HepG2 (cell line): Measurements from ENCODE around the gene CCDC154. TPM values are rescaled to one million over a fixed set of nuclear protein-coding genes. Genes with fewer than 3 reads are reported as not detected.

Experiments
- ATAC-seq: fragments of 200-7000 bp; cut with Tn5 transposase; 3 replicates; pipeline ENCODE4 v1.9.1; 2020; ENCODE audit warnings: mild to moderate bottlenecking, moderate library complexity
- BruUV-seq: library from RNA; stranded (reverse); fragments of 400-500 nt; replicated peaks from 2 replicates; lab custom pipeline; 2021; lab: Mats Ljungman, UMichigan
- CTCF ChIA-PET: fragments of 300-600 bp; formaldehyde crosslinking; extraction: SDS; loops from one replicate; lab custom pipeline; 2021; ENCODE audit warnings: low total read pairs, inconsistent platforms, low intra/inter-chr PET ratio; lab: Yijun Ruan, JAX
- POLR2A ChIA-PET: fragments of 350-600 bp; sonication (Branson Sonifier 250); formaldehyde crosslinking; loops from one replicate; lab custom pipeline; 2020; ENCODE audit warnings: antibody characterized with exemption, inconsistent platforms; lab: Yijun Ruan, JAX
- DNase-seq: peaks from one replicate; pipeline ENCODE4 v3.0.0-alpha.2; 2015; ENCODE audit warnings: low spot score
- FAIRE-seq: peaks from 3 replicates; lab custom pipeline; 2011; peaks lifted over from hg19 to GRCh38; lab: Jason Lieb, UNC
- H2AFZ ChIP-seq: one replicate; pipeline ENCODE4 v1.6.1; 2011; ENCODE audit warnings: low read length, inconsistent platforms
- H3K27ac ChIP-seq: fragments of 300-600 bp; 3 replicates; pipeline ENCODE4 v1.8.0; 2011; ENCODE audit warnings: mixed run types, mild to moderate bottlenecking, mixed read lengths, low read length, inconsistent platforms; ENCODE audit not compliant: insufficient read depth; ENCODE audit errors: extremely low read length
- H3K27me3 ChIP-seq, 2 experiments: fragments of 200-600 bp in 1 of 2; 2 replicates in 1 of 2; 3 replicates in 1 of 2; pipeline versions ENCODE4 v1.6.0 to v1.8.0; 2011; ENCODE audit warnings: low read length in 2 of 2, mild to moderate bottlenecking in 2 of 2, moderate library complexity in 2 of 2, inconsistent platforms in 1 of 2; ENCODE audit not compliant: insufficient read depth in 2 of 2, control insufficient read depth in 1 of 2
- H3K36me3 ChIP-seq, 2 experiments: fragments of 200-600 bp in 1 of 2; replicated peaks in 1 of 2; 2 replicates in 1 of 2; 3 replicates in 1 of 2; pipeline versions ENCODE4 v1.5.1 to v1.8.0; 2011; ENCODE audit warnings: low read length in 2 of 2, inconsistent platforms in 1 of 2; ENCODE audit not compliant: insufficient read depth in 2 of 2, control insufficient read depth in 1 of 2
- H3K4me1 ChIP-seq: 2 replicates; pipeline ENCODE4 v1.5.1; 2012; ENCODE audit warnings: low read length, inconsistent platforms; ENCODE audit not compliant: insufficient read depth
- H3K4me2 ChIP-seq: 2 replicates; pipeline ENCODE4 v1.6.0; 2011; ENCODE audit warnings: low read depth, low read length, inconsistent platforms
- H3K4me3 ChIP-seq, 3 experiments: fragments of 200-600 bp in 1 of 3; sonication (generic), shearing (Covaris generic) in 1 of 3; replicated peaks in 1 of 3; 2 replicates each; pipeline ENCODE4 v1.5.1; 2011 to 2016; ENCODE audit warnings: low read length in 3 of 3, inconsistent platforms in 2 of 3, low read depth in 2 of 3, mild to moderate bottlenecking in 2 of 3, control low read depth in 1 of 3, mixed read lengths in 1 of 3; ENCODE audit not compliant: insufficient read depth in 1 of 3
- H3K79me2 ChIP-seq: one replicate; pipeline ENCODE4 v1.6.1; 2011; ENCODE audit warnings: low read length, inconsistent platforms; ENCODE audit not compliant: insufficient read depth
- H3K9ac ChIP-seq: 2 replicates; pipeline ENCODE4 v1.6.0; 2011; ENCODE audit warnings: mild to moderate bottlenecking, low read depth, low read length, inconsistent platforms; ENCODE audit not compliant: insufficient read depth
- H3K9me3 ChIP-seq: 2 replicates; pipeline ENCODE4 v1.5.1; 2012; ENCODE audit warnings: mild to moderate bottlenecking, low read length
- H4K20me1 ChIP-seq: 2 replicates; pipeline ENCODE4 v1.6.0; 2011; ENCODE audit warnings: inconsistent platforms, mild to moderate bottlenecking, low read length, moderate library complexity; ENCODE audit not compliant: insufficient read depth
- AGO2 ChIP-seq: fragments of 200-400 bp; formaldehyde crosslinking; optimal IDR thresholded peaks from 2 replicates; pipeline ENCODE3; 2017; ENCODE audit warnings: mild to moderate bottlenecking, low read depth, low read length, moderate library complexity
- ATF1 ChIP-seq: IDR thresholded peaks from 2 replicates; pipeline ENCODE4 v1.6.1; 2016; ENCODE audit warnings: mild to moderate bottlenecking, control low read depth
- NFKBIZ ChIP-seq: IDR thresholded peaks from 2 replicates; pipeline ENCODE4 v1.6.1; 2018; ENCODE audit warnings: missing genetic modification reagents, missing compliant biosample characterization
- REL ChIP-seq: sonication (generic); formaldehyde crosslinking; conservative IDR thresholded peaks from 2 replicates; pipeline ENCODE4 v1.8.0; 2022; ENCODE audit warnings: mild to moderate bottlenecking, missing genetic modification reagents, moderate library complexity
- TOPORS ChIP-seq: sonication (generic); formaldehyde crosslinking; IDR thresholded peaks from 2 replicates; pipeline ENCODE4 v1.8.0; 2023; ENCODE audit warnings: mild to moderate bottlenecking, missing genetic modification reagents
- ZBTB42 ChIP-seq: sonication (generic); formaldehyde crosslinking; IDR thresholded peaks from 2 replicates; pipeline ENCODE4 v1.5.0; 2020; ENCODE audit warnings: mild to moderate bottlenecking, missing genetic modification reagents
- ZNF274 ChIP-seq: sonication (generic); formaldehyde crosslinking; IDR thresholded peaks from 2 replicates; pipeline ENCODE4 v1.5.1; 2020; ENCODE audit warnings: mild to moderate bottlenecking, missing genetic modification reagents
- ZNF430 ChIP-seq: sonication (generic); formaldehyde crosslinking; IDR thresholded peaks from 2 replicates; pipeline ENCODE4 v1.9.0; 2021; ENCODE audit warnings: mild to moderate bottlenecking, missing genetic modification reagents
- ZNF589 ChIP-seq: sonication (generic); formaldehyde crosslinking; conservative IDR thresholded peaks from 2 replicates; pipeline ENCODE4 v1.8.0; 2022; ENCODE audit warnings: mild to moderate bottlenecking, moderate library complexity, missing genetic modification reagents
- WGBS: methylation state at CpG from one replicate; pipeline ENCODE4 v1.1.6; 2017; ENCODE audit warnings: low lambda C conversion rate; 5-methylcytosine and 5-hydroxymethylcytosine counted together
- in situ Hi-C: cut with HindIII; loops from 2 replicates; pipeline ENCODE4 v1.10.0; 2017; ENCODE audit warnings: low pct_unique_long_range_greater_than_20kb; ENCODE audit not compliant: extremely low pct_ligation_motif_present
- intact Hi-C: fragments of 100-400 bp; cut with micrococcal nuclease; formaldehyde crosslinking; loops from one replicate; pipeline ENCODE4 v1.10.0; 2022; ENCODE audit not compliant: unreplicated experiment
- polyA plus RNA-seq, 8 experiments: library from polyadenylated mRNA; depleted of rRNA in 3 of 8; stranded (reverse) in 7 of 8; unstranded in 1 of 8; fragments of >200 nt; fragmentation: Illumina TruSeq in 4 of 8; extraction: Trizol in 4 of 8; gene quantifications; 2 replicates each; pipeline versions ENCODE4 v1.2.1 to v1.2.3, GENCODE V29; 2011 to 2016; ENCODE audit warnings: low read depth in 4 of 8, missing spikeins in 1 of 8, mixed read lengths in 1 of 8; ENCODE audit not compliant: insufficient read depth in 1 of 8
- total RNA-seq, 5 experiments: library from RNA; depleted of rRNA; stranded (reverse); fragments of >200 nt; fragmentation: Illumina TruSeq; extraction: Trizol; gene quantifications; 2 replicates each; pipeline ENCODE4 v1.2.3, GENCODE V29; 2016; ENCODE audit warnings: low read depth in 1 of 5
- TF ChIP-seq, protein P1 (sequence below): sonication (generic); formaldehyde crosslinking; IDR thresholded peaks from 2 replicates; pipeline ENCODE4 v1.8.1; 2023; ENCODE audit warnings: mild to moderate bottlenecking, missing genetic modification reagents
- TF ChIP-seq, protein P2 (sequence below): sonication (generic); formaldehyde crosslinking; IDR thresholded peaks from 2 replicates; pipeline ENCODE4 v1.4.0; 2020; ENCODE audit warnings: missing genetic modification reagents, borderline replicate concordance
- TF ChIP-seq, protein P3 (sequence below): sonication (generic); formaldehyde crosslinking; IDR thresholded peaks from 2 replicates; pipeline ENCODE4 v1.4.0; 2020; ENCODE audit warnings: mild to moderate bottlenecking, missing genetic modification reagents
- TF ChIP-seq, protein P4 (sequence below): sonication (generic); formaldehyde crosslinking; IDR thresholded peaks from 2 replicates; pipeline ENCODE4 v1.8.0; 2022; ENCODE audit warnings: mild to moderate bottlenecking, missing genetic modification reagents

CCDC154 gene
- total and polyA plus RNA-seq, 2 of the 13 experiments (the other 11 are each of a cell fraction or from before 2014, with no cell fraction given): 0.92 to 1.5 TPM

DNA sequence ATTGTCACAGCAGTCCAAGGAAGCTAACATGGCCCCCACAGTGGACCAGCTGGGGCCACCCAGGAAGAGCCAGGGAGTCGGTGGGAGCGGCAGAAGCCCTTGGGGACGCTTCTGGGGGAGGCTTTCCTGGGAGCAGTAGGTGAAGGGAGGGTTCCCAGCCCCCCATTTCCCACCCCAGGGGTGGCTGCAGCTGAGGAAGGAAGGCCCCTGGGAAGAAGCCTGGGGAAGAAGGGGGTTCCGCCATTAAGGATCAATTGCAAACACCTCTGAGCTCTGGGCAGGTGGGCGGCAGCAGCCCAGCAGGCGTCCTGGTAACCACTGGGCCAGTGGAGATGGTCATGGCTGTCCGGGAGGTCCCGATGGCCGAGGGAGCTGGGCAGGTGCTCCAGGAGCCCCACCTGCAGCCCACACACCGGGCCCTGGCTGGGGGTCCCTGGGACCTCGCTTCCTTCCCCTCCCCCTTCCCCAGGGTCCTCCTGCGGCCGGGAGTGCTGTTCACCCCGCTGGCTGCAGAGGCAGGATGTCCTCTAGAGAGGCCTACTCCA is 14.1 kb downstream of the CCDC154 start:
- H4K20me1 ChIP-seq: no peaks in the 10 kb centered on the region
- no peaks in the 10 kb centered on the region for H3K79me2 ChIP-seq
- intact Hi-C loops (loop anchor here (2.0 kb wide), 1 partner anchor 45 kb away; the partner anchor contains the start of gene CLCN7), in situ Hi-C loops (no loop called here)
- H3K4me2 ChIP-seq: peak overlapping the region; percentile 95
- ChIA-PET CTCF (no interaction called here), POLR2A (interaction anchor here (1.7 to 3.1 kb wide), 2 partner anchors 9 to 11 kb away, joined by 6 to 47 read pairs; partner anchors contain the start of gene UQCC4)
- H2AFZ ChIP-seq: no peak overlapping the region
- no peak for FAIRE-seq
- H3K9ac ChIP-seq: peak overlapping the region; percentile 53
- no peak overlapping the region for H3K27ac ChIP-seq
- peak; percentile 14 for ATAC-seq
- peak overlapping the region; percentile 45 to 72 (median 48) for H3K4me3 ChIP-seq
- 6% methylated on average over 7 of the region's 14 CpGs for WGBS
- DNase-seq: no peak
- no TSS peak for BruUV-seq
- peaks cover 50% of the 10 kb centered on the region for H3K4me1 ChIP-seq
- H3K36me3 ChIP-seq: no peaks in the 10 kb centered on the region
- H3K9me3 ChIP-seq: no peaks in the 10 kb centered on the region
- H3K27me3 ChIP-seq: peaks cover 10 to 43% of the 10 kb centered on the region in 2 experiments
- TF ChIP-seq, protein P1, sequence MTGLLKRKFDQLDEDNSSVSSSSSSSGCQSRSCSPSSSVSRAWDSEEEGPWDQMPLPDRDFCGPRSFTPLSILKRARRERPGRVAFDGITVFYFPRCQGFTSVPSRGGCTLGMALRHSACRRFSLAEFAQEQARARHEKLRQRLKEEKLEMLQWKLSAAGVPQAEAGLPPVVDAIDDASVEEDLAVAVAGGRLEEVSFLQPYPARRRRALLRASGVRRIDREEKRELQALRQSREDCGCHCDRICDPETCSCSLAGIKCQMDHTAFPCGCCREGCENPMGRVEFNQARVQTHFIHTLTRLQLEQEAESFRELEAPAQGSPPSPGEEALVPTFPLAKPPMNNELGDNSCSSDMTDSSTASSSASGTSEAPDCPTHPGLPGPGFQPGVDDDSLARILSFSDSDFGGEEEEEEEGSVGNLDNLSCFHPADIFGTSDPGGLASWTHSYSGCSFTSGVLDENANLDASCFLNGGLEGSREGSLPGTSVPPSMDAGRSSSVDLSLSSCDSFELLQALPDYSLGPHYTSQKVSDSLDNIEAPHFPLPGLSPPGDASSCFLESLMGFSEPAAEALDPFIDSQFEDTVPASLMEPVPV: peak; percentile 56; the same call in 1 of the 2 replicates
- TF ChIP-seq, protein P2, sequence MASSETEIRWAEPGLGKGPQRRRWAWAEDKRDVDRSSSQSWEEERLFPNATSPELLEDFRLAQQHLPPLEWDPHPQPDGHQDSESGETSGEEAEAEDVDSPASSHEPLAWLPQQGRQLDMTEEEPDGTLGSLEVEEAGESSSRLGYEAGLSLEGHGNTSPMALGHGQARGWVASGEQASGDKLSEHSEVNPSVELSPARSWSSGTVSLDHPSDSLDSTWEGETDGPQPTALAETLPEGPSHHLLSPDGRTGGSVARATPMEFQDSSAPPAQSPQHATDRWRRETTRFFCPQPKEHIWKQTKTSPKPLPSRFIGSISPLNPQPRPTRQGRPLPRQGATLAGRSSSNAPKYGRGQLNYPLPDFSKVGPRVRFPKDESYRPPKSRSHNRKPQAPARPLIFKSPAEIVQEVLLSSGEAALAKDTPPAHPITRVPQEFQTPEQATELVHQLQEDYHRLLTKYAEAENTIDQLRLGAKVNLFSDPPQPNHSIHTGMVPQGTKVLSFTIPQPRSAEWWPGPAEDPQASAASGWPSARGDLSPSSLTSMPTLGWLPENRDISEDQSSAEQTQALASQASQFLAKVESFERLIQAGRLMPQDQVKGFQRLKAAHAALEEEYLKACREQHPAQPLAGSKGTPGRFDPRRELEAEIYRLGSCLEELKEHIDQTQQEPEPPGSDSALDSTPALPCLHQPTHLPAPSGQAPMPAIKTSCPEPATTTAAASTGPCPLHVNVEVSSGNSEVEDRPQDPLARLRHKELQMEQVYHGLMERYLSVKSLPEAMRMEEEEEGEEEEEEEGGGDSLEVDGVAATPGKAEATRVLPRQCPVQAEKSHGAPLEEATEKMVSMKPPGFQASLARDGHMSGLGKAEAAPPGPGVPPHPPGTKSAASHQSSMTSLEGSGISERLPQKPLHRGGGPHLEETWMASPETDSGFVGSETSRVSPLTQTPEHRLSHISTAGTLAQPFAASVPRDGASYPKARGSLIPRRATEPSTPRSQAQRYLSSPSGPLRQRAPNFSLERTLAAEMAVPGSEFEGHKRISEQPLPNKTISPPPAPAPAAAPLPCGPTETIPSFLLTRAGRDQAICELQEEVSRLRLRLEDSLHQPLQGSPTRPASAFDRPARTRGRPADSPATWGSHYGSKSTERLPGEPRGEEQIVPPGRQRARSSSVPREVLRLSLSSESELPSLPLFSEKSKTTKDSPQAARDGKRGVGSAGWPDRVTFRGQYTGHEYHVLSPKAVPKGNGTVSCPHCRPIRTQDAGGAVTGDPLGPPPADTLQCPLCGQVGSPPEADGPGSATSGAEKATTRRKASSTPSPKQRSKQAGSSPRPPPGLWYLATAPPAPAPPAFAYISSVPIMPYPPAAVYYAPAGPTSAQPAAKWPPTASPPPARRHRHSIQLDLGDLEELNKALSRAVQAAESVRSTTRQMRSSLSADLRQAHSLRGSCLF (CRISPR knock-in tag): no peak
- TF ChIP-seq ATF1 (CRISPR knock-in tag) (no peak), TOPORS (CRISPR knock-in tag) (0 out of 2 replicates have a peak, but pooled peaks have one; percentile 14), ZNF274 (no peak), ZNF430 (CRISPR knock-in tag) (peak; percentile 50), ZBTB42 (CRISPR knock-in tag) (peak; percentile 11; the same call in 1 of the 2 replicates), REL (0 out of 2 replicates have a peak, but pooled peaks have one; percentile 13), NFKBIZ (CRISPR knock-in tag) (no peak), ZNF589 (CRISPR knock-in tag) (no peak), AGO2 (peak; percentile 49)
- TF ChIP-seq, protein P3, sequence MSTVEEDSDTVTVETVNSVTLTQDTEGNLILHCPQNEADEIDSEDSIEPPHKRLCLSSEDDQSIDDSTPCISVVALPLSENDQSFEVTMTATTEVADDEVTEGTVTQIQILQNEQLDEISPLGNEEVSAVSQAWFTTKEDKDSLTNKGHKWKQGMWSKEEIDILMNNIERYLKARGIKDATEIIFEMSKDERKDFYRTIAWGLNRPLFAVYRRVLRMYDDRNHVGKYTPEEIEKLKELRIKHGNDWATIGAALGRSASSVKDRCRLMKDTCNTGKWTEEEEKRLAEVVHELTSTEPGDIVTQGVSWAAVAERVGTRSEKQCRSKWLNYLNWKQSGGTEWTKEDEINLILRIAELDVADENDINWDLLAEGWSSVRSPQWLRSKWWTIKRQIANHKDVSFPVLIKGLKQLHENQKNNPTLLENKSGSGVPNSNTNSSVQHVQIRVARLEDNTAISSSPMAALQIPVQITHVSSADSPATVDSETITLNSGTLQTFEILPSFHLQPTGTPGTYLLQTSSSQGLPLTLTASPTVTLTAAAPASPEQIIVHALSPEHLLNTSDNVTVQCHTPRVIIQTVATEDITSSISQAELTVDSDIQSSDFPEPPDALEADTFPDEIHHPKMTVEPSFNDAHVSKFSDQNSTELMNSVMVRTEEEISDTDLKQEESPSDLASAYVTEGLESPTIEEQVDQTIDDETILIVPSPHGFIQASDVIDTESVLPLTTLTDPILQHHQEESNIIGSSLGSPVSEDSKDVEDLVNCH (CRISPR knock-in tag): no peak
- TF ChIP-seq, protein P4, sequence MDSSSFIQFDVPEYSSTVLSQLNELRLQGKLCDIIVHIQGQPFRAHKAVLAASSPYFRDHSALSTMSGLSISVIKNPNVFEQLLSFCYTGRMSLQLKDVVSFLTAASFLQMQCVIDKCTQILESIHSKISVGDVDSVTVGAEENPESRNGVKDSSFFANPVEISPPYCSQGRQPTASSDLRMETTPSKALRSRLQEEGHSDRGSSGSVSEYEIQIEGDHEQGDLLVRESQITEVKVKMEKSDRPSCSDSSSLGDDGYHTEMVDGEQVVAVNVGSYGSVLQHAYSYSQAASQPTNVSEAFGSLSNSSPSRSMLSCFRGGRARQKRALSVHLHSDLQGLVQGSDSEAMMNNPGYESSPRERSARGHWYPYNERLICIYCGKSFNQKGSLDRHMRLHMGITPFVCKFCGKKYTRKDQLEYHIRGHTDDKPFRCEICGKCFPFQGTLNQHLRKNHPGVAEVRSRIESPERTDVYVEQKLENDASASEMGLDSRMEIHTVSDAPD (CRISPR knock-in tag): 0 out of 2 replicates have a peak, but pooled peaks have one; percentile 3
